PC-9 (cell line): ENCODE data around the gene TMEM51. TPM values are rescaled to one million over a fixed set of nuclear protein-coding genes. Genes with fewer than 3 reads are reported as not detected.

Experiments used
- BruUV-seq: library from RNA; stranded (reverse); fragments of 400-500 nt; replicated peaks from 2 replicates; lab custom pipeline; 2021; lab: Mats Ljungman, UMichigan
- CTCF ChIA-PET: fragments of 300-600 bp; sonication (Branson Sonifier 250); formaldehyde crosslinking; loops from one replicate; lab custom pipeline; 2022; ENCODE audit warnings: antibody characterized with exemption; lab: Charles Lee
- POLR2A ChIA-PET: fragments of 300-600 bp; sonication (Branson Sonifier 250); formaldehyde crosslinking; loops from one replicate; lab custom pipeline; 2022; ENCODE audit warnings: antibody characterized with exemption; ENCODE audit not compliant: unreplicated experiment; lab: Charles Lee
- DNase-seq, 2 experiments: peaks; one replicate each; pipeline versions ENCODE4 v3.0.0 to v3.0.0-alpha.2; 2015 to 2022; ENCODE audit warnings: mixed read lengths in 1 of 2
- H2AFZ ChIP-seq: fragments of 200-600 bp; sonication (generic); 2 replicates; pipeline ENCODE4 v1.8.1; 2017; ENCODE audit warnings: antibody characterized with exemption
- H3F3A ChIP-seq: fragments of 200-600 bp; sonication (generic); 2 replicates; pipeline ENCODE4 v1.8.1; 2017; ENCODE audit warnings: antibody characterized with exemption, mild to moderate bottlenecking, low read depth; ENCODE audit not compliant: insufficient read depth
- H3K27ac ChIP-seq: fragments of 200-600 bp; sonication (generic); 2 replicates; pipeline ENCODE4 v1.6.1; 2016; ENCODE audit warnings: mixed run types
- H3K27me3 ChIP-seq: fragments of 200-600 bp; sonication (generic); 2 replicates; pipeline ENCODE4 v1.6.1; 2016; ENCODE audit warnings: low read depth, mixed run types; ENCODE audit not compliant: insufficient read depth
- H3K36me3 ChIP-seq: fragments of 200-600 bp; sonication (generic); 2 replicates; pipeline ENCODE4 v1.6.1; 2016; ENCODE audit warnings: low read depth, mixed run types
- H3K4me1 ChIP-seq: fragments of 200-600 bp; sonication (generic); replicated peaks from 2 replicates; pipeline ENCODE4 v1.6.1; 2016; ENCODE audit warnings: mixed run types; ENCODE audit not compliant: insufficient read depth
- H3K4me2 ChIP-seq: fragments of 200-600 bp; sonication (generic); 2 replicates; pipeline ENCODE4 v1.6.1; 2017; ENCODE audit warnings: mixed run types
- H3K4me3 ChIP-seq: fragments of 200-600 bp; sonication (generic); 2 replicates; pipeline ENCODE4 v1.6.1; 2016; ENCODE audit warnings: mixed run types
- H3K79me2 ChIP-seq: fragments of 200-600 bp; sonication (generic); 2 replicates; pipeline ENCODE4 v1.6.1; 2017; ENCODE audit warnings: low read depth, mixed run types
- H3K9me2 ChIP-seq: fragments of 200-600 bp; sonication (generic); 2 replicates; pipeline ENCODE4 v1.8.1; 2017; ENCODE audit warnings: mild to moderate bottlenecking; ENCODE audit not compliant: insufficient read depth
- H3K9me3 ChIP-seq: fragments of 200-600 bp; sonication (generic); 2 replicates; pipeline ENCODE4 v1.8.1; 2016; ENCODE audit warnings: low read depth; ENCODE audit not compliant: insufficient read depth
- H4K20me1 ChIP-seq: fragments of 200-600 bp; sonication (generic); 2 replicates; pipeline ENCODE4 v1.8.1; 2017; ENCODE audit not compliant: insufficient read depth
- EZH2 ChIP-seq: fragments of 200-600 bp; sonication (generic); IDR thresholded peaks from 2 replicates; pipeline ENCODE4 v1.8.0; 2017; ENCODE audit warnings: antibody characterized with exemption, low read depth
- intact Hi-C: fragments of 100-400 bp; cut with micrococcal nuclease; formaldehyde crosslinking; loops from one replicate; pipeline ENCODE4 v1.10.0; 2022; ENCODE audit not compliant: unreplicated experiment
- total RNA-seq: library from RNA; stranded (reverse); gene quantifications from 2 replicates; pipeline ENCODE4 v1.2.3, GENCODE V29; 2021
- TF ChIP-seq, protein P1 (sequence below): fragments of 200-600 bp; sonication (generic); conservative IDR thresholded peaks from 2 replicates; pipeline ENCODE4 v1.6.1; 2017; ENCODE audit warnings: mixed run types, antibody characterized with exemption, mild to moderate bottlenecking, moderate library complexity

TMEM51 gene
- total RNA-seq, 1 experiment from 2014 or later = 11.7 TPM

- no TSS peak for BruUV-seq
These were observed 17.8 kb downstream of the TMEM51 start for GRCh38 chr1:15171271-15171908.

DNA sequence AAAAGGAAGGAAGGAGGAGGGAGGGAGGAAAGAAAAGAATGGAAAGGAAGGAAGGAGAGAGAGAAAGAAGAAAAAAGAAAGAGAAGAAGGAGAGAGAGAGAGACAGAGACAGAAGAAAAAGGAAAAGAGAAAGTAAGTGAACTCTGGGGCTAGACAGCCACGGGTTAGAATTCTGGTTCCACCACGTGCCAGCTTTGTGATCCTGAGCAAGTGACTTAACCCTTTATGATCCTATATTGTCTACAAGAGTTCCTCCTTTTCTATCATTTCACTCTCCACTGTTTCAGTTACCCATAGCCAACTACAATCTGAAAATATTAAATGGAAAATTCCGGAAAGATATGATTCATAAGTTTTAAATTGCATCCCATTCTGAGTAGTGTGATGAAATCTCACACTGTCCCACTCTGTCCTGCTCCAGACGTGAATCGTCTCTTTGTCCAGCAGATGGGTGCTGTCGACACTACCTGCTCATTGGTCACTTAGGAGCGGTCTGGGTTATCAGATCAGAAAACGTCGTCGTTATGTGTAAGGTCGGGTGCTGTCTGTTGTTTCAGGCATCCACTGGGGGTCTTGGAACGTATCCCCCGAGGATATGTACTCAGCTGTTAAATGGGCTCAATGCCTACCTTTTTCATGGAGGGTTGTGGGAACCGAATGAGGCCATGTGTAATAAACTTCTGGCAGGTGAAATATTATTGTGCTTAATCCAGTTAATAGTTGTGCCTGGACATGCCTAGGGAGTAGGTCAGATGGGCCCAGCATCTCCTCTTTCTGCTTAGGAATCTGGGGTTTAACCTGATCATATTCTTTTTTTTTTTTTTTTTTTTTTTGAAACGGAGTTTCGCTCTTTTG is 19.1 kb downstream of the TMEM51 start:
- H3K4me2 ChIP-seq = no peak overlapping the region
- H3K4me3 ChIP-seq = no peak overlapping the region
- no peaks in the 10 kb centered on the region for H3K9me2 ChIP-seq
- H3K36me3 ChIP-seq = no peaks in the 10 kb centered on the region
- H3K9me3 ChIP-seq = no peaks in the 10 kb centered on the region
- no peaks in the 10 kb centered on the region for H3K27me3 ChIP-seq
- POLR2A ChIA-PET = no interaction called here
- no peaks in the 10 kb centered on the region for H3K4me1 ChIP-seq
- TF ChIP-seq EZH2 = no peak
- TF ChIP-seq, protein P1, sequence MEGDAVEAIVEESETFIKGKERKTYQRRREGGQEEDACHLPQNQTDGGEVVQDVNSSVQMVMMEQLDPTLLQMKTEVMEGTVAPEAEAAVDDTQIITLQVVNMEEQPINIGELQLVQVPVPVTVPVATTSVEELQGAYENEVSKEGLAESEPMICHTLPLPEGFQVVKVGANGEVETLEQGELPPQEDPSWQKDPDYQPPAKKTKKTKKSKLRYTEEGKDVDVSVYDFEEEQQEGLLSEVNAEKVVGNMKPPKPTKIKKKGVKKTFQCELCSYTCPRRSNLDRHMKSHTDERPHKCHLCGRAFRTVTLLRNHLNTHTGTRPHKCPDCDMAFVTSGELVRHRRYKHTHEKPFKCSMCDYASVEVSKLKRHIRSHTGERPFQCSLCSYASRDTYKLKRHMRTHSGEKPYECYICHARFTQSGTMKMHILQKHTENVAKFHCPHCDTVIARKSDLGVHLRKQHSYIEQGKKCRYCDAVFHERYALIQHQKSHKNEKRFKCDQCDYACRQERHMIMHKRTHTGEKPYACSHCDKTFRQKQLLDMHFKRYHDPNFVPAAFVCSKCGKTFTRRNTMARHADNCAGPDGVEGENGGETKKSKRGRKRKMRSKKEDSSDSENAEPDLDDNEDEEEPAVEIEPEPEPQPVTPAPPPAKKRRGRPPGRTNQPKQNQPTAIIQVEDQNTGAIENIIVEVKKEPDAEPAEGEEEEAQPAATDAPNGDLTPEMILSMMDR = no peak
- intact Hi-C loops = no loop called here
- no peaks in the 10 kb centered on the region for H4K20me1 ChIP-seq
- H3K79me2 ChIP-seq = no peaks in the 10 kb centered on the region
- no peak for DNase-seq
- no peak overlapping the region for H2AFZ ChIP-seq
- H3K27ac ChIP-seq = no peak overlapping the region
- H3F3A ChIP-seq = 0 out of 2 replicates have a peak, but pooled peaks cover 6% of the 10 kb centered on the region
- CTCF ChIA-PET = interaction anchor here (0.7 kb wide), 1 partner anchor 17 kb away, joined by 13 read pairs; no protein-coding TSS in a partner anchor
- BruUV-seq = no TSS peak

More at GRCh38 chr1:15171271-15171908, 17.8 kb downstream of the TMEM51 start:
- no peaks in the 10 kb centered on the region for H3K27me3 ChIP-seq
- no peaks in the 10 kb centered on the region for H3K4me1 ChIP-seq
- H3K36me3 ChIP-seq = no peaks in the 10 kb centered on the region
- H3F3A ChIP-seq = 0 out of 2 replicates have a peak, but pooled peaks cover 6% of the 10 kb centered on the region
- H3K9me2 ChIP-seq = no peaks in the 10 kb centered on the region
- intact Hi-C loops = no loop called here
- no peak overlapping the region for H3K4me3 ChIP-seq
- H4K20me1 ChIP-seq = no peaks in the 10 kb centered on the region
- no peaks in the 10 kb centered on the region for H3K79me2 ChIP-seq
- no peak overlapping the region for H3K27ac ChIP-seq
- H2AFZ ChIP-seq = no peak overlapping the region
- TF ChIP-seq EZH2 = no peak
- TF ChIP-seq, protein P1 = no peak
- ChIA-PET CTCF (no interaction called here), POLR2A (no interaction called here)
- H3K9me3 ChIP-seq = no peaks in the 10 kb centered on the region
- no peak for DNase-seq
- no peak overlapping the region for H3K4me2 ChIP-seq

DNA sequence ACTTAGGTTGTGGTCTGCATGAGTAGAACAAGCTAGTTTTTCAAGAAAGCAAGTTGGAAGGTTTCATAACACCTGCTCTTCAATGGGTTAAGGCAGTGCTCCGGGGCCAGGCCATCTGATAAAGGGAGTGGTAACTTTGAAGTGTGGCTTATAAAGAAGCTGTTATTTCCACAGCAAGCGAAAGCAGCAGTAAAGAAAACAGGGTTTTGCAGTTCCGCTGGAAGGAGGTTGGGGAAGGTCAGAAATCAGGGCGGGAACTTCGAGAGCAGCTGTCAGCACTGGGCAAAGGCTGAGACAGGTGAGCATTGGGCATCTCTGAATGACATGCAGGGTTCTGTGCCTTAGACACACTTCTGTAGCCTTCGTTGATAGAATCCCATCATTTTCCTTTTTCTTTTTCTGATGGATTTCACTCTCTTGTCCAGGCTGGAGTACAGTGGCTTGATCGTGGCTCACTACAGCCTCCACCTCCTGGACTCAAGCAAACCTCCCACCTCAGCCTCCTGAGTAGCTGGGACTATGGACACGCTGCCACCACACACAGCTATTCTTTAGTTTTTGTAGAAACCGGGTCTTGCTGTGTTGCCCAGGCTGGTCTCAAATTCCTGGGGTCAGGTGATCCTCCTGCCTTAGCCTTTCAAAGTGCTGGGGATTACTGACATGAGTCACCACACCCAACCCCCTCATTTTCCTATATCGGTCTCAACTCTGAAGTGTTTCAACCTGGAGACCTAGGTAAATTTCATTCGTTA is 20.5 kb downstream of the TMEM51 start:
- Histone ChIP-seq H3F3A (peaks cover 14% of the 10 kb centered on the region), H3K4me3 (no peak overlapping the region), H3K27me3 (no peaks in the 10 kb centered on the region), H3K9me2 (no peaks in the 10 kb centered on the region), H4K20me1 (no peaks in the 10 kb centered on the region), H3K36me3 (no peaks in the 10 kb centered on the region), H3K79me2 (0 out of 2 replicates have a peak, but pooled peaks cover 4% of the 10 kb centered on the region), H3K9me3 (no peaks in the 10 kb centered on the region), H3K27ac (no peak overlapping the region), H3K4me2 (no peak overlapping the region), H3K4me1 (peaks cover 9% of the 10 kb centered on the region), H2AFZ (no peak overlapping the region)
- CTCF ChIA-PET = no interaction called here
- no peak for TF ChIP-seq EZH2
- TF ChIP-seq, protein P1 = no peak
- POLR2A ChIA-PET = interaction anchor here (0.6 kb wide), 1 partner anchor 408 kb away, joined by 3 read pairs; no protein-coding TSS in a partner anchor
- no TSS peak for BruUV-seq
- no peak for DNase-seq
- intact Hi-C loops = no loop called here
